SW 1271 (cell line): Measurements from ENCODE around the gene HJURP.

Experiments
- DNase-seq, 2 experiments: peaks; one replicate each; lab custom pipeline; 2025; lab: John Stamatoyannopoulos, UW

Gene HJURP

GRCh38 chr2:233793465-233794127, 60.7 kb downstream of the HJURP start:
- DNase-seq = no peak

GRCh38 chr2:233792720-233793119, 61.6 kb downstream of the HJURP start:
- no peak for DNase-seq

GRCh38 chr2:233791883-233792329, 62.4 kb downstream of the HJURP start:
- DNase-seq = no peak

GRCh38 chr2:233791151-233791882, 63.0 kb downstream of the HJURP start:
- no peak for DNase-seq

DNA sequence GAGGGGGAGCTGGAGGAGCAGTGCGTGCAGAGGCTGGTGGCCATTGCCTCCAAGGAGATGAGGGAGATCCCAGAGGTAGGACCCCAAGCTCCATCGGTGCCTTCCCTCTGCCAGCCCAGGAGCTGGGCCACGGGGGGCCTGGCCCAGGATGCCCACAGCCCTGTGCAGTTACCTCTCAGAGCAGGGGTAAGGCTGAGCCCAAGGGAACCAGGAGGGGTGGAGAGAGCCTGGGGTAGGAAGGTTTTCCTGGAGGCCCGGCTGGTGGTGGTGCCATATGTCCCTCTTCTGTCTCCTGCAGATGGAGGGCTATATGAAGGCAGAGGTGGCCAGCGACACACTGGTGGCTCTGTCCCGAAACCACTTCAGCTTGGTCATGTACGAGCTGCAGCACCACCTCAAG, 64.8 kb downstream of the HJURP start:
- no peak for DNase-seq
